Fibroblast of lung (primary cell): ENCODE data around the gene TBC1D5. TPM values are rescaled to one million over a fixed set of nuclear protein-coding genes. Genes with fewer than 3 reads are reported as not detected.
A peak's percentile ranks its signal among the peaks of the same experiment; 100 is the strongest.

ENCODE experiments used
- DNase-seq, 2 donors: peaks; one replicate each; pipeline versions ENCODE4 v3.0.0 to v3.0.0-alpha.2; 2010; ENCODE audit warnings: low read depth in 2 of 2
- H2AFZ ChIP-seq: 2 replicates; pipeline ENCODE4 v1.5.1; 2012; ENCODE audit warnings: low read length, control low read depth, inconsistent platforms
- H3K27ac ChIP-seq: 2 replicates; pipeline ENCODE4 v1.5.1; 2011; ENCODE audit warnings: low read length, control low read depth; ENCODE audit not compliant: insufficient read depth
- H3K27me3 ChIP-seq: 2 replicates; pipeline ENCODE4 v1.5.1; 2011; ENCODE audit warnings: mild to moderate bottlenecking, low read length; ENCODE audit not compliant: control insufficient read depth, insufficient read depth
- H3K36me3 ChIP-seq: 2 replicates; pipeline ENCODE4 v1.5.1; 2011; ENCODE audit warnings: low read length; ENCODE audit not compliant: control insufficient read depth, insufficient read depth
- H3K4me1 ChIP-seq: 2 replicates; pipeline ENCODE4 v1.5.1; 2011; ENCODE audit warnings: low read length; ENCODE audit not compliant: control insufficient read depth, insufficient read depth; ENCODE audit errors: extremely low read depth
- H3K4me2 ChIP-seq: 2 replicates; pipeline ENCODE4 v1.5.1; 2011; ENCODE audit warnings: low read length, control low read depth; ENCODE audit not compliant: insufficient read depth; ENCODE audit errors: extremely low read depth
- H3K4me3 ChIP-seq, 4 experiments: fragments of 200-600 bp in 1 of 4; sonication (generic) in 1 of 4; replicated peaks in 1 of 4; 2 replicates each; pipeline ENCODE4 v1.5.1; 2011 to 2016; ENCODE audit warnings: low read length in 4 of 4, low read depth in 3 of 4, mild to moderate bottlenecking in 3 of 4, control low read depth in 2 of 4, inconsistent platforms in 1 of 4, mixed read lengths in 1 of 4; ENCODE audit not compliant: insufficient read depth in 1 of 4; ENCODE audit errors: control extremely low read depth in 1 of 4
- H3K79me2 ChIP-seq: 2 replicates; pipeline ENCODE4 v1.5.1; 2012; ENCODE audit warnings: mild to moderate bottlenecking, low read length, inconsistent platforms; ENCODE audit not compliant: control insufficient read depth, insufficient read depth
- H3K9ac ChIP-seq: 2 replicates; pipeline ENCODE4 v1.5.1; 2011; ENCODE audit warnings: mild to moderate bottlenecking, low read length, control low read depth; ENCODE audit not compliant: insufficient read depth
- H3K9me3 ChIP-seq: 2 replicates; pipeline ENCODE4 v1.5.1; 2012; ENCODE audit warnings: low read depth, low read length; ENCODE audit not compliant: control insufficient read depth, insufficient read depth
- H4K20me1 ChIP-seq: 2 replicates; pipeline ENCODE4 v1.5.1; 2011; ENCODE audit warnings: low read length; ENCODE audit not compliant: control insufficient read depth, insufficient read depth; ENCODE audit errors: extremely low read depth
- EZH2 ChIP-seq: IDR thresholded peaks from 2 replicates; pipeline ENCODE4 v1.5.1; 2012; ENCODE audit warnings: low read length, control low read depth, mild to moderate bottlenecking; ENCODE audit errors: missing control alignments
- polyA plus RNA-seq, 2 donors: library from polyadenylated mRNA; depleted of rRNA in 1 of 2; stranded (reverse) in 1 of 2; unstranded in 1 of 2; fragments of >200 nt; gene quantifications; 2 replicates each; pipeline ENCODE4 v1.2.1, GENCODE V29; 2011 to 2012; ENCODE audit warnings: missing spikeins in 1 of 2
- total RNA-seq: library from RNA; depleted of rRNA; stranded (reverse); fragments of >200 nt; gene quantifications from 2 replicates; pipeline ENCODE4 v1.2.1, GENCODE V29; 2014
- TF ChIP-seq, protein P1 (sequence below), 2 donors: IDR thresholded peaks in 1 of 2; conservative IDR thresholded peaks in 1 of 2; 1 replicate in 1 of 2; 2 replicates in 1 of 2; pipeline ENCODE4 v1.5.1; 2011 to 2012; ENCODE audit warnings: low read length in 2 of 2, control low read depth in 1 of 2, inconsistent platforms in 1 of 2, low read depth in 1 of 2, mild to moderate bottlenecking in 1 of 2

Gene TBC1D5
- total and polyA plus RNA-seq, 2 donors (not counting 1 experiment from before 2014, with no cell fraction given): 43.6 to 129 TPM

DNA sequence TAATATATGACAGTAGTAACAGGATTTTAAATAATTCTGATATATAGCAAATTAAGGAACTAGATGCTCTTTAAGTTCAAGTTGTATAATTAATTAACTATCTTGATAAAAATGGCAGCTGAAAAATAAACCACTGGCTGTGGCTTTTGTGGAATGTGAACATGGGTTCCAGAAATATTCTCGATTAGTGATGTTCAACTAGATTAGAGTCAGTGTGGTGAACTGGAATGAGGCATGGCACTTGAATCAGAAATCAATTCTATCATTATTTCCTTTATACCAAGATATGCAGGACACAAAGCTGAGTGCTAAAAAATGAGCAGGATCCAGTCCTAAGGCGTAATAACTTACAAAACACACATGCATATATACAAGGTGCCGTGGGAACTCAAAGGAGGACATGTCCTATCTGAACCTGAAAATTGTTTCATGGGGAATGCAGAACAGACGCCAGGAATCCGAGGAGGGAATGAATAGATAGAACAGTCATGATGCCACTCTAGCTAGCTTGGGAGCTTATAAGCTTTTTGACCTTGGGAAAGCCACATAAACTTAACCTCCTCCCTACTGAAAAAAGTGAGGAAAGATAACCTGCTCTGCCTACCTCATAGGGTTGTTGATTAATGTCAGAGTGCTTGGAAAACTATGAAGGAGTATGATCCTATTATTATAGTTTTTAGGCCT lies 455.3 kb downstream of the TBC1D5 start:
- peak in 1 of 2 donors; percentile 59 for DNase-seq
- Histone ChIP-seq H3K4me2 (no peak overlapping the region), H3K4me3 (no peak overlapping the region), H2AFZ (no peak overlapping the region), H3K27ac (no peak overlapping the region), H3K79me2 (no peaks in the 10 kb centered on the region), H3K9ac (no peak overlapping the region), H3K36me3 (no peaks in the 10 kb centered on the region), H3K9me3 (no peaks in the 10 kb centered on the region), H4K20me1 (no peaks in the 10 kb centered on the region), H3K4me1 (no peaks in the 10 kb centered on the region), H3K27me3 (no peaks in the 10 kb centered on the region)
- TF ChIP-seq EZH2: no peak
- TF ChIP-seq, protein P1, sequence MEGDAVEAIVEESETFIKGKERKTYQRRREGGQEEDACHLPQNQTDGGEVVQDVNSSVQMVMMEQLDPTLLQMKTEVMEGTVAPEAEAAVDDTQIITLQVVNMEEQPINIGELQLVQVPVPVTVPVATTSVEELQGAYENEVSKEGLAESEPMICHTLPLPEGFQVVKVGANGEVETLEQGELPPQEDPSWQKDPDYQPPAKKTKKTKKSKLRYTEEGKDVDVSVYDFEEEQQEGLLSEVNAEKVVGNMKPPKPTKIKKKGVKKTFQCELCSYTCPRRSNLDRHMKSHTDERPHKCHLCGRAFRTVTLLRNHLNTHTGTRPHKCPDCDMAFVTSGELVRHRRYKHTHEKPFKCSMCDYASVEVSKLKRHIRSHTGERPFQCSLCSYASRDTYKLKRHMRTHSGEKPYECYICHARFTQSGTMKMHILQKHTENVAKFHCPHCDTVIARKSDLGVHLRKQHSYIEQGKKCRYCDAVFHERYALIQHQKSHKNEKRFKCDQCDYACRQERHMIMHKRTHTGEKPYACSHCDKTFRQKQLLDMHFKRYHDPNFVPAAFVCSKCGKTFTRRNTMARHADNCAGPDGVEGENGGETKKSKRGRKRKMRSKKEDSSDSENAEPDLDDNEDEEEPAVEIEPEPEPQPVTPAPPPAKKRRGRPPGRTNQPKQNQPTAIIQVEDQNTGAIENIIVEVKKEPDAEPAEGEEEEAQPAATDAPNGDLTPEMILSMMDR (conservative IDR thresholded peaks at IDR 0.05 in 1 of 2, IDR thresholded peaks at IDR 0.05 in 1 of 2; ENCODE audit: low read depth in 1 of 2, low read length in 2 of 2): no peak

DNA sequence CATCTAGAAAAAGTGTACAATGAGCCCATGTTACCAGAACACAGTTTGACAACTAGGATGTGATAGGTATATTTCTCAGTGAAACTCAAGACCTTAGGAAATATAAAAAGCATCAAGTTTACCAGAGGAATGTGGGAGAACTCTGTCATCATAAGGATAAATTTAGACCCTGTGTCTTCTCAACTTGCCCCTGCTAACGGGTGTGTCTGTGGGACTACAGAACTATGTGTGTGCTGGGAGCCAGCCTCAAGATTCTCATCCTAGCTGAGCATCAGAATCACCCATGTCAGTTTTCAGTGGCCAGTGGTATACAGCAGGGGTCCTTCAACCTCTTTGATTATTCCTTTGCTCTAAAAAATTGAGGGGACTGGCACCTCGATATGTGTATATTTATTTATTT lies 464.4 kb downstream of the TBC1D5 start:
- no peak overlapping the region for H3K9ac ChIP-seq
- H3K79me2 ChIP-seq: no peaks in the 10 kb centered on the region
- H4K20me1 ChIP-seq: no peaks in the 10 kb centered on the region
- H3K36me3 ChIP-seq: no peaks in the 10 kb centered on the region
- DNase-seq: no peak
- TF ChIP-seq, protein P1 (conservative IDR thresholded peaks at IDR 0.05 in 1 of 2, IDR thresholded peaks at IDR 0.05 in 1 of 2; ENCODE audit: low read depth in 1 of 2, low read length in 2 of 2): no peak
- TF ChIP-seq EZH2: no peak
- H3K4me1 ChIP-seq: no peaks in the 10 kb centered on the region
- no peaks in the 10 kb centered on the region for H3K9me3 ChIP-seq
- no peaks in the 10 kb centered on the region for H3K27me3 ChIP-seq
- no peak overlapping the region for H3K27ac ChIP-seq
- no peak overlapping the region for H2AFZ ChIP-seq
- no peak overlapping the region for H3K4me3 ChIP-seq
- H3K4me2 ChIP-seq: no peak overlapping the region

DNA sequence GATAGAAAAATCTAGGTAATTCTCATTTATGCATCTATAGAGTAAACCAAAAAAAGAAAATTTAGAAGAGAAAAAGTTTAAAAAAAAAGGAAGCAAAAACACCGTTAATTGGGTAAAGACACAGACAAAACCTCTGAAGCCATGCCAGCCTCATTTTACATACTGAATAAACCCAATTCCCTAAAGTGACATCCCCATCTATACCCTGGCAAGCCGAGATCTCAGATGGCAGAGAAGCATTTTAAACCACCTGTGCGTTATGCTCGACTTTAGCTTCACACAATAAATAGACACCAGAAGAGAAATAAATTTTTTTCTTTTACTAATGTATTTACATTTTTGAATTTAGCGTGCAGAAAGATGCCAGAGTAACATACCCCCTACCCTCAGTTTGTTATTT lies 475.6 kb downstream of the TBC1D5 start:
- no peak for DNase-seq
- Histone ChIP-seq H3K27me3 (no peaks in the 10 kb centered on the region), H3K4me3 (no peak overlapping the region), H3K4me2 (no peak overlapping the region), H3K9ac (no peak overlapping the region), H3K4me1 (no peaks in the 10 kb centered on the region), H2AFZ (no peak overlapping the region), H3K36me3 (no peaks in the 10 kb centered on the region), H4K20me1 (no peaks in the 10 kb centered on the region), H3K79me2 (no peaks in the 10 kb centered on the region), H3K9me3 (no peaks in the 10 kb centered on the region), H3K27ac (no peak overlapping the region)
- TF ChIP-seq, protein P1 (conservative IDR thresholded peaks at IDR 0.05 in 1 of 2, IDR thresholded peaks at IDR 0.05 in 1 of 2; ENCODE audit: low read depth in 1 of 2, low read length in 2 of 2): no peak
- no peak for TF ChIP-seq EZH2
